NCI-H748 (cell line): ENCODE results near the gene LGI4.
"Not testable (repeated sequence)": the region's sequence is repeated elsewhere in the genome, so short reads cannot be mapped to it uniquely, and the experiment has no call there.

Source experiments
- DNase-seq: peaks from one replicate; lab custom pipeline; 2025; ENCODE audit not compliant: unreplicated experiment; lab: John Stamatoyannopoulos, UW

Gene LGI4

GRCh38 chr19:35161434-35161743, 26.5 kb upstream of the LGI4 start:
- DNase-seq = no peak

- DNase-seq = no peak
Measured at GRCh38 chr19:35160629-35161433, 26.0 kb upstream of the LGI4 start.

DNA sequence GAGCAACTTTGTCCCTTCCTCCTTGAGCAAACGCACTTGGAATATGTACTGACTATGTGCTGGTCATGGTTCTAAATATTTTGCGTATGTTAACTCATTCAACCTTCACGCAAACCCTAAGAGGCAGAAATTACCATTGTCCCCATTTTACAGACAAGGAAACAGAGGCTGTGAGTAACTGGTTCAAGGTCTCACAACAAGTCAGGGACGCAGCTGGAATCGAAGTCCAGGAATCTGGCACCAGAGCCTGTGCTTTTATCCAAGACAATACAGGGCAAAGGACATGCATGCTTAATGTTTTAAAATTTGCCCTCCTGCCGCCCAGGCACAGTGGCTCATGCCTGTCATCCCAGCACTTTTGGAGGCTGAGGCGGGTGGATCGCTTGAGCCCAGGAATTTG, 24.7 kb upstream of the LGI4 start:
- no peak for DNase-seq

- DNase-seq = no peak
Measured at GRCh38 chr19:35157431-35157830, 22.6 kb upstream of the LGI4 start.

- DNase-seq = no peak
Measured at GRCh38 chr19:35156673-35157014, 21.8 kb upstream of the LGI4 start.

GRCh38 chr19:35155981-35156672, 21.3 kb upstream of the LGI4 start:
- no peak for DNase-seq

GRCh38 chr19:35155441-35155840, 20.6 kb upstream of the LGI4 start:
- DNase-seq = no peak

DNA sequence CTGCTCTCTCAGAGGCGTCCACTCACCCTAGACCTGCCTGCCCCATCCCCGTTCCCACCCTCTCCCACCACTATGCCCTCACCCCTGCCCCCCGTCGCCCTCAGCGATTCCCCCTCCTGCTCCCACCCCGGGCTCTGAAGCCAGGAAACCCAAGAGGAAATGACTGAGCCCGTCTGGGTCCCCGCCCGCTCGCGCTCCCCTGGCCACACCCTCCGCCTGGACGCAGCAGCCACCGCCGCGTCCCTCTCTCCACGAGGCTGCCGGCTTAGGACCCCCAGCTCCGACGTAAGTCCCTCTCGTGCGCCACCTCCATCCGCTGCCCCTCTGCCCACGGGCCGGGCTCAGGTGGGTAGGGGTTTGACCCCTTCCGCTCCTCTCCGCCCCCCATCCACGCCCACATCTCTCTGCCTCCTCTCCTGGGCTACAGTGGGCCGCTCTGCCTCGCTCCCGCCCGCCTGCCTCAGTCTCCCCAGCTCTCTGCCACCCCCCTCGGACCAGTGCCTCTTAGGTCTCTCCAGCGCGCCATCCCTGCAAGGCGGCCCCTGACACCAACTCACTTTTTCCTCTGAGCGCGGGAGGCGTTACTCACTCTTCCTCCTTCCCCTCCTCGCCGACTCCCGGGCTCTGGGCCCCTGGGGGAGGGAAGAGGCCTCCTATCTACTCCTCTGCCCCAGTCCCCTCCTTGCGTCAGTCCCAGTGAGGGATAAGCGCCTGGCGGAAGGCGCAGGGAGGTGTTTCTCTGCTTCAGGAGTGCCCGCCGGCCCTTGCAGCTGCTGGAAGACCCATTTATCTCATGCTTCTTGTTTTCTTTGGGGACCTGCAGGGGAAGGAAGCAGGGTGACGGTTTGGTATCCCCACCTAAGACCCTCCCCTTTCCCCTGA, 19.9 kb upstream of the LGI4 start, which contains the start of gene FXYD5:
Gene FXYD5, plus strand, starts transcription at position 211 of the 882 bp plus-strand sequence. CDS start 816 bp downstream, outside the sequence.
- peak; percentile 65 for DNase-seq

DNA sequence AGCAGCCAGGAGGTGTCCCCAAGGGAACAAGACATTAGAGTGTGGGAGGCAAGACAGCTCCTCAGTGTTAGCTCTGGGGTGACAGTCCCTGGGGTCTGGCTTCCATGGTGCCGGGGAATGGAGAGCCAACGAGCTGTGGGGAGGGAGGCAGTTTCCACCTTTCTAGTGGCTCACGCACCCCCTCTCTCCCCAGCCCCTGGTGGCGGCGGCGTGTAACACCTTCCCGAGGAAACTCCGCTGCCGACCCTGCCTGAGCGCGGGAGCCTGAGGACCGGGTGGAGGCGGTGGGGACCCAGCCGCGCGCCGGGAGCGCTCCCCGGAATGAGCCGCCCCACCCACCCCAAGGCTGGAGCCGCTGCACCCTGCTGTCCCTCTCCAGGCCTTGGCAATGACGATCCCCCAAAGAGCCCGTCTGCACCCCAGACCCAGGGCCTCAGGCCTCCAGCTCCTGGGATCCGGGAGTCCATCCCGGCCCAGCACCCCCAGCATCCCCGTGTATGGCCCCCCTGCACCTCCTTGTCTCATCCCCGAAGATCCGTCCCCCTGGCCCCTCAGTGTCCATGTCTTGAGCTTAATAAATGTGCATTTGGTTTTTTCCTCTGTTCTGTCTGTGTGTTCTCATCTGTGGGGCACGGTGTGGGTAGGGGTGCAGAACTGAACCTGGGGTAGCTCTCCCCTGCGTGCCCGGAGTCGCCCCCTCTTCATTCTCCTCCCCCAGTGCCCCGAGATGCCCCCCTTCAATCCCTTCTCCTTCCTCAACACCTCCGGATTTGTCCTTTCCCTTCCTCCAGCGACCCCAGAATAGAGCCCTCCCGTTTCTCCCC, 19.1 kb upstream of the LGI4 start:
- DNase-seq = peak; percentile 60

DNA sequence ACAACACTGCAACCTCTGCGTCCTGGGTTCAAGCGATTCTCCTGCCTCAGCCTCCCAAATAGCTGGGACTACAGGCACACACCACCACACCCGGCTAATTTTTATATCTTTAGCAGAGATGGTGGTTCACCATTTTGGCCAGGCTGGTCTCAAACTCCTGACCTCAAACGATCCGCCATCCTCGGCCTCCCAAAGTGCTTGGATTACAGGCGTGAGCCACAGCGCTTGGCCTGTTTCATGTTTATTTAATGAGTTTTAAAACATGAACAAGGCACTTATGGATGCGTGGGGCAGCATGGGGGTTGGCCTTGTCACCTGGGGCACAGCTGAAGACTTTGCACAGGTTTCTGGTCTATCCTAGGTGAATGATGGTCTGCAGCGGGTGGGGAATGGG, 18.3 kb upstream of the LGI4 start:
- not testable (repeated sequence) for DNase-seq

- DNase-seq = no peak
Measured at GRCh38 chr19:35151273-35152065, 16.6 kb upstream of the LGI4 start.

DNA sequence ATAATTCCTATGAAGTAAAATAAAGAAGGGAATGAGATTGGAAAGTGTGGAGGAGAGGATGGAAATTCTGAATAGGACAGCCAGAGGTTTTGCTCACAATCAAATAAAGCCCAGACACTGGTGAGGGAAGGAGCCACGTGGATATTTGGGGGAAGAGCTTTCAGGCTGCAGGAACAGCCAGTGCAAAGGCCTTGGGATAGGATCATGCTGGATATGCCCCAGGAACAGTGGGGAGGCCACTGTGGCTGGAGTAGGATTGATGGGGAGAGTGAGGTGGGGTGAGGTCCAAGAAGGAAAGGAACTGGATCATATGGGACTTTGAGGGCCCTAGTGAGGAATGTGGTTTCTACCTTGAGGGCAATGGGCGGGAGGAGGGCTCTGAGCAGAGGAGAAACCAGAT, 15.6 kb upstream of the LGI4 start:
- DNase-seq = no peak

DNA sequence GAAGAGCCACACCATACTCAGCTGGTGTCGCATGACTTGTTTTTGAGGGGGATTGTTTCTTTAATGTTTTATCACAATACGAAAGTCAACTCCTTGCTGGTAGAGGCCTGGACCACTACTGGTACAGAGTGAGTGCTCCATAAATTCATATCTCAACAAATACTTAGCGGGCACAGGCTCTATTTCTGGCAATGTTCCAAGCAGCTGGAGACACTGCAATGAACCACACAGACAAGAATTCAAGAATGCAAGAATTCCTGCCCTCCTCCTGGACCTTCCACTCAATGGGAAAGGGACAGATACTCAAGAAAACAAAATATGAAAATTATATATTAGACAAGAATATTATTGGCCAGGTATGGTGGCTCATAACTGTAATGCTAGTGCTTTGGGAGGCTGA, 14.6 kb upstream of the LGI4 start:
- no peak for DNase-seq

DNA sequence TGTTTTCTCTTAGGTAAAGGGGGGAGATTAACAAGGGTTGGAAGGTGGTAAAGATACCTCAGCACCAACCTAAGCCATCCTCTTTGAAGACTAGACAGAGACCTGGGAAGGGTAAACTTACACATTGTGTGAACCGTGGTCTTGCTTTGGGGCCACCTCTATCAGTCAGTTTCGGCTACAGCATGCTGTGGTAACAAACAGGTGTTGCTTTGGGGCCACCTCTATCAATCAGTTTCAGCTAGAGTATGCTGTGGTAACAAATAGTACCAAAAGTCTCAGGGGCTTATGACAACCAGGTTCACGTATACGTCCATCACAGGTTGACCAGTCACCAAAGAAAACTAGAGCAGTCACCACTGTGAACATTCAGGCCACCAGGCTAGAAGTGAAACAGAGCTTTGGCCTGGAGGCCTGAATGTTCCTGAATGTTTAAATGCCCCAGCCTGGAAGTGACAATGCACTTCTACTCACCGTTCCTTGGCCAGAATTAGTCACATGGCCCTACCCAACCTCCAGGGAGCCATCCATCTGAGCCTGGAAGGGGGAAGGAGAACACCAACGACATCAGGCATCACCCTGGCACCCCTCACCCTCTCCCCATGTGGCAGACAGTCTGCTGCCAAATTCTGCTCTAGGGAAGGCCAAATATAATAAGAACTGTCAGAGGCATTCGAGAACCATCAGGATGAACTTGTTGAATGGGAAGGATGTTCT, 12.0 kb upstream of the LGI4 start:
- no peak for DNase-seq

GRCh38 chr19:35144600-35145436, 10.0 kb upstream of the LGI4 start:
- DNase-seq = peak; percentile 51

DNA sequence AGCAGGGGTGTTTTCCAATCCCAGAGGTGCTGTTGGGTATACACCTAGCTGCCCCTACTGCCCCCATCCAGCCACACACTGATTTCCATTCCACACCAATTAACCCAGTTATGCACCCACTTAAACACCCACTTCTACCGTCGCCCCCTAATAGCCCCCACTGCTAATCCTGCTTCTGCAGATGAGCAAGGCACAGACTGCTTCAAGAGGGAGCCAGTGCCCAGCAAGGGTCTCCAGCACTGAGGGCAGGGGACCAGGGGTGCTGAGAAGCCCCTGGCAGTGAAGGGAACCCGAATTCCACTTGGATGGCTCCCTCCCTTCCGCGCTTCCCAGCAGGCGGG, 9.4 kb upstream of the LGI4 start:
- no peak for DNase-seq

- no peak for DNase-seq
Measured at GRCh38 chr19:35143818-35144217, 9.0 kb upstream of the LGI4 start.

GRCh38 chr19:35143231-35143715, 8.4 kb upstream of the LGI4 start, which contains the start of gene FXYD7:
TSS of gene FXYD7 (plus strand) at chr19:35143255. CDS start at chr19:35143334, 79 bp downstream.
- DNase-seq = peak; percentile 68
